ENCODE results near the gene PRKCSH. TPM values are rescaled to one million over a fixed set of nuclear protein-coding genes. Genes with fewer than 3 reads are reported as not detected.

Gene PRKCSH
- total RNA-seq, 1 donor from 2014 or later, result 293 TPM

GRCh38 chr19:11408591-11408990, 26.8 kb upstream of the PRKCSH start:
- Histone ChIP-seq H3K9me3 (no peaks in the 10 kb centered on the region), H3K27me3 (no peaks in the 10 kb centered on the region), H3K36me3 (no peaks in the 10 kb centered on the region), H3K4me1 (no peaks in the 10 kb centered on the region), H3K27ac (no peak overlapping the region), H3K4me3 (no peak overlapping the region)
- TF ChIP-seq CTCF (IDR thresholded peaks at IDR 0.05), result no peak
- DNase-seq, result no peak
- intact Hi-C loops (cut with DNase I), result no loop called here
- no peak for ATAC-seq

- H3K4me3 ChIP-seq, result no peak overlapping the region
- no peak overlapping the region for H3K27ac ChIP-seq
- no peaks in the 10 kb centered on the region for H3K36me3 ChIP-seq
- H3K9me3 ChIP-seq, result no peaks in the 10 kb centered on the region
- no peak for DNase-seq
- no peaks in the 10 kb centered on the region for H3K4me1 ChIP-seq
- H3K27me3 ChIP-seq, result no peaks in the 10 kb centered on the region
- no peak for ATAC-seq
- TF ChIP-seq CTCF (IDR thresholded peaks at IDR 0.05), result no peak
- intact Hi-C loops (cut with DNase I), result no loop called here
Observed at GRCh38 chr19:11410682-11411081, 24.8 kb upstream of the PRKCSH start.

GRCh38 chr19:11414544-11414943, 20.9 kb upstream of the PRKCSH start:
- Histone ChIP-seq H3K4me3 (no peak overlapping the region), H3K27me3 (no peaks in the 10 kb centered on the region), H3K9me3 (no peaks in the 10 kb centered on the region), H3K36me3 (no peaks in the 10 kb centered on the region), H3K4me1 (peaks cover 3% of the 10 kb centered on the region), H3K27ac (no peak overlapping the region)
- ATAC-seq (no peak), DNase-seq (no peak)
- no peak for TF ChIP-seq CTCF (IDR thresholded peaks at IDR 0.05)
- intact Hi-C loops (cut with DNase I), result no loop called here

- intact Hi-C loops (cut with DNase I), result no loop called here
- Histone ChIP-seq H3K27me3 (peaks cover 11% of the 10 kb centered on the region), H3K4me3 (no peak overlapping the region), H3K4me1 (peaks cover 20% of the 10 kb centered on the region), H3K9me3 (no peaks in the 10 kb centered on the region), H3K36me3 (no peaks in the 10 kb centered on the region), H3K27ac (no peak overlapping the region)
- no peak for DNase-seq
- ATAC-seq, result no peak
- no peak for TF ChIP-seq CTCF (IDR thresholded peaks at IDR 0.05)
Observed at GRCh38 chr19:11416346-11417052, 18.9 kb upstream of the PRKCSH start.

- Histone ChIP-seq H3K27me3 (peaks cover 16% of the 10 kb centered on the region), H3K4me3 (peak overlapping the region; percentile 56), H3K36me3 (no peaks in the 10 kb centered on the region), H3K9me3 (no peaks in the 10 kb centered on the region), H3K27ac (peak overlapping the region; percentile 71), H3K4me1 (peaks cover 33% of the 10 kb centered on the region)
- TF ChIP-seq CTCF (IDR thresholded peaks at IDR 0.05), result no peak
- intact Hi-C loops (cut with DNase I), result no loop called here
- DNase-seq (no peak), ATAC-seq (no peak)
Observed at GRCh38 chr19:11418094-11418548, 17.3 kb upstream of the PRKCSH start.
